Gastroesophageal sphincter (tissue), 3 donors: ENCODE measurements around the gene SH3BP5.

Experiments used
- POLR2A ChIP-seq, 2 donors: fragments of 450-650 bp; IDR thresholded peaks; one replicate each; pipeline ENCODE4 v1.6.1; 2017; ENCODE audit warnings: antibody characterized with exemption in 2 of 2, mild to moderate bottlenecking in 2 of 2, moderate library complexity in 1 of 2
- TF ChIP-seq, protein P1 (sequence below), 4 experiments: fragments of 200-600 bp in 2 of 4; fragments of 450-650 bp in 2 of 4; sonication (generic) in 1 of 4; IDR thresholded peaks; one replicate each; pipeline ENCODE4 v1.5.1; 2017 to 2019; ENCODE audit warnings: antibody characterized with exemption in 4 of 4, mild to moderate bottlenecking in 2 of 4, moderate library complexity in 2 of 4

DNA sequence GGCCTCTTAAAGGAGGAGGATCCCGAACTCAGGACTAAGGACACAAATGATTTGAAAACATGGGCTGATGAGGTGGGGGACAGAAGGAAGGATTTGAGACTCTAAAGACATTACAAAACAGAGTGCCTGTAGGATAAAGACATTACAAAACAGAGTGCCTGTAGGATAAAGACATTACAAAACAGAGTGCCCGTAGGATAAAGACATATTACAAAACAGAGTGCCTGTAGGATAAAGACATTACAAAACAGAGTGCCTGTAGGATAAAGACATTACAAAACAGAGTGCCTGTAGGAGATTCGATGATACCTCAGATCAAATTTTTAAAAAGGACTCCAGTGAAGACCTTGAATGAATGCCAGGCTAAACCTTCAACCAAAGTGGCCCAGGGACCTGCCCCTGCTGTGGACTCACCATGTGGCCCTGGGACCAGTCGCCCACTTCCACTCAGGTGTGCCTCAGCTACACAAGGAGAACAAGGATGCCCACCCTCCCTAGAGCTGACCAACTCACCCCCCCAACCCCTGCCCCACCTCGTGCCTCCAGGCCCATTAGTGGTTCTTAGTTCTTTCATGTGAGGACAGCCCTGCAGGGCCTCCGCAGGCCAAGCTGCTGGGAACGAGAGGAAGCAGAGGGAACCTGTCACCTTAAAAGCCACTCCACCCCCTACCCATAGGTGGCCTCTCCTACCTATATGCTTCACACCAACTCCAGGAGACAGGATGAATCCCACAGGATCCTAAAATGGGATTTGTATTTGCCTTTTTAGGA lies 59.8 kb downstream of the SH3BP5 start:
- TF ChIP-seq, protein P1, sequence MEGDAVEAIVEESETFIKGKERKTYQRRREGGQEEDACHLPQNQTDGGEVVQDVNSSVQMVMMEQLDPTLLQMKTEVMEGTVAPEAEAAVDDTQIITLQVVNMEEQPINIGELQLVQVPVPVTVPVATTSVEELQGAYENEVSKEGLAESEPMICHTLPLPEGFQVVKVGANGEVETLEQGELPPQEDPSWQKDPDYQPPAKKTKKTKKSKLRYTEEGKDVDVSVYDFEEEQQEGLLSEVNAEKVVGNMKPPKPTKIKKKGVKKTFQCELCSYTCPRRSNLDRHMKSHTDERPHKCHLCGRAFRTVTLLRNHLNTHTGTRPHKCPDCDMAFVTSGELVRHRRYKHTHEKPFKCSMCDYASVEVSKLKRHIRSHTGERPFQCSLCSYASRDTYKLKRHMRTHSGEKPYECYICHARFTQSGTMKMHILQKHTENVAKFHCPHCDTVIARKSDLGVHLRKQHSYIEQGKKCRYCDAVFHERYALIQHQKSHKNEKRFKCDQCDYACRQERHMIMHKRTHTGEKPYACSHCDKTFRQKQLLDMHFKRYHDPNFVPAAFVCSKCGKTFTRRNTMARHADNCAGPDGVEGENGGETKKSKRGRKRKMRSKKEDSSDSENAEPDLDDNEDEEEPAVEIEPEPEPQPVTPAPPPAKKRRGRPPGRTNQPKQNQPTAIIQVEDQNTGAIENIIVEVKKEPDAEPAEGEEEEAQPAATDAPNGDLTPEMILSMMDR (IDR thresholded peaks at IDR 0.05), result no peak
- TF ChIP-seq POLR2A (IDR thresholded peaks at IDR 0.05), result no peak
